ENCODE data around the gene CDH26.

GRCh38 chr20:60021104-60021503 is 62.9 kb downstream of the CDH26 start:
- no peak for TF ChIP-seq GATA3 (IDR thresholded peaks at IDR 0.05; ENCODE audit: low read depth, low read length)
- TF ChIP-seq GATA2 (IDR thresholded peaks at IDR 0.05; ENCODE audit: low read depth, low read length) = no peak

All from SH-SY5Y (cell line).